K562 (cell line): ENCODE results near the gene SLC25A45. TPM values are rescaled to one million over a fixed set of nuclear protein-coding genes. Genes with fewer than 3 reads are reported as not detected.

Source experiments
- ATAC-seq: fragments of 200-7000 bp; cut with Tn5 transposase; 3 replicates; pipeline ENCODE4 v1.9.1; 2020; ENCODE audit warnings: moderate library complexity
- BruUV-seq: library from RNA; stranded (reverse); fragments of 400-500 nt; replicated peaks from 2 replicates; lab custom pipeline; 2021; lab: Mats Ljungman, UMichigan
- CTCF ChIA-PET: fragments of 300-600 bp; formaldehyde crosslinking; extraction: SDS; loops from one replicate; lab custom pipeline; 2021; ENCODE audit warnings: low intra/inter-chr PET ratio; lab: Yijun Ruan, JAX
- POLR2A ChIA-PET: fragments of 300-600, 350-650 bp; sonication (Branson Sonifier 250); formaldehyde crosslinking; extraction: SDS; loops from one replicate; lab custom pipeline; 2021; ENCODE audit warnings: antibody characterized with exemption, inconsistent platforms; lab: Yijun Ruan, JAX
- DNase-seq, 4 experiments: peaks; one replicate each; pipeline versions ENCODE4 v3.0.0 to v3.0.0-alpha.2; 2011 to 2018; ENCODE audit warnings: low spot score in 3 of 4, mixed read lengths in 3 of 4; ENCODE audit errors: extremely low read depth in 1 of 4
- FAIRE-seq: peaks from 2 replicates; lab custom pipeline; 2011; peaks lifted over from hg19 to GRCh38; lab: Jason Lieb, UNC
- H2AFZ ChIP-seq: 2 replicates; pipeline ENCODE4 v1.6.0; 2011; ENCODE audit warnings: low read depth, low read length, control low read depth, inconsistent platforms
- H3K27ac ChIP-seq: fragments of 200-600 bp; 3 replicates; pipeline ENCODE4 v1.8.0; 2011; ENCODE audit warnings: low read depth, mild to moderate bottlenecking, control low read depth, inconsistent platforms, low read length, moderate library complexity, mixed read lengths; ENCODE audit errors: extremely low read depth
- H3K27me3 ChIP-seq, 2 experiments: fragments of 300-600 bp in 1 of 2; 2 replicates in 1 of 2; 3 replicates in 1 of 2; pipeline versions ENCODE4 v1.6.0 to v1.8.0; 2011; ENCODE audit warnings: inconsistent platforms in 2 of 2, low read length in 2 of 2, mild to moderate bottlenecking in 1 of 2, mixed read lengths in 1 of 2, moderate library complexity in 1 of 2; ENCODE audit not compliant: control insufficient read depth in 2 of 2, insufficient read depth in 2 of 2
- H3K36me3 ChIP-seq: fragments of 300-600 bp; 3 replicates; pipeline ENCODE4 v1.8.0; 2011; ENCODE audit warnings: mild to moderate bottlenecking, low read length, inconsistent platforms; ENCODE audit not compliant: control insufficient read depth, insufficient read depth
- H3K4me1 ChIP-seq, 2 experiments: fragments of 200-600 bp in 1 of 2; replicated peaks in 1 of 2; 2 replicates in 1 of 2; 3 replicates in 1 of 2; pipeline versions ENCODE4 v1.5.1 to v1.8.0; 2011; ENCODE audit warnings: inconsistent platforms in 2 of 2, low read length in 2 of 2, mild to moderate bottlenecking in 1 of 2, mixed read lengths in 1 of 2, moderate library complexity in 1 of 2; ENCODE audit not compliant: control insufficient read depth in 2 of 2, insufficient read depth in 2 of 2
- H3K4me2 ChIP-seq: 2 replicates; pipeline ENCODE4 v1.6.1; 2011; ENCODE audit warnings: low read length, control low read depth, inconsistent platforms, mixed read lengths; ENCODE audit not compliant: insufficient read depth
- H3K4me3 ChIP-seq: fragments of 200-600 bp; sonication (generic), shearing (Covaris generic); 2 replicates; pipeline ENCODE4 v1.5.1; 2016; ENCODE audit warnings: control low read depth, inconsistent platforms
- H3K79me2 ChIP-seq: fragments of 200-600 bp; 3 replicates; pipeline ENCODE4 v1.8.0; 2011; ENCODE audit warnings: low read length, inconsistent platforms; ENCODE audit not compliant: control insufficient read depth, insufficient read depth
- H3K9ac ChIP-seq, 2 experiments: 2 replicates each; pipeline versions ENCODE4 v1.6.0 to v1.6.1; 2011; ENCODE audit warnings: low read depth in 2 of 2, low read length in 2 of 2, control low read depth in 1 of 2, inconsistent platforms in 1 of 2, mild to moderate bottlenecking in 1 of 2, mixed read lengths in 1 of 2; ENCODE audit not compliant: insufficient read depth in 1 of 2
- H3K9me1 ChIP-seq: one replicate; pipeline ENCODE4 v1.6.0; 2011; ENCODE audit warnings: inconsistent platforms, mild to moderate bottlenecking, low read length, moderate library complexity; ENCODE audit not compliant: control insufficient read depth, insufficient read depth
- H3K9me3 ChIP-seq: replicated peaks from 2 replicates; pipeline ENCODE4 v1.5.1; 2011; ENCODE audit warnings: low read depth, low read length, inconsistent platforms; ENCODE audit not compliant: control insufficient read depth, insufficient read depth
- H4K20me1 ChIP-seq: replicated peaks from 2 replicates; pipeline ENCODE4 v1.6.1; 2011; ENCODE audit warnings: low read length, inconsistent platforms, mixed read lengths; ENCODE audit not compliant: control insufficient read depth, insufficient read depth
- CTBP1 ChIP-seq: fragments of 450-650 bp; IDR thresholded peaks from 2 replicates; pipeline ENCODE4 v1.6.1; 2016; ENCODE audit warnings: borderline replicate concordance
- FOXK1 ChIP-seq: sonication (generic); formaldehyde crosslinking; IDR thresholded peaks from 2 replicates; pipeline ENCODE4 v1.8.0; 2022; ENCODE audit warnings: missing genetic modification reagents, mild to moderate bottlenecking, borderline replicate concordance
- MYC ChIP-seq, 2 experiments: fragments of 250-450 bp in 1 of 2; sonication (Bioruptor Pico) in 1 of 2; IDR thresholded peaks; 2 replicates each; pipeline versions ENCODE4 v1.5.1 to v1.6.1; 2012 to 2021; ENCODE audit warnings: low read depth in 2 of 2, borderline replicate concordance in 1 of 2, improper control_type of control experiment in 1 of 2, low read length in 1 of 2, mild to moderate bottlenecking in 1 of 2, moderate library complexity in 1 of 2
- NFIX ChIP-seq: fragments of 250-450 bp; sonication (Bioruptor Pico); IDR thresholded peaks from 2 replicates; pipeline ENCODE4 v1.4.0; 2020; ENCODE audit warnings: low read depth, mild to moderate bottlenecking, moderate library complexity
- RBFOX2 ChIP-seq: fragments of 200-400 bp; formaldehyde crosslinking; IDR thresholded peaks from 2 replicates; pipeline ENCODE4 v1.6.1; 2017; ENCODE audit warnings: low read depth, mild to moderate bottlenecking, low read length, moderate library complexity
- SMARCA4 ChIP-seq: fragments of 450-650 bp; IDR thresholded peaks from 2 replicates; pipeline ENCODE4 v1.6.1; 2016
- SMARCE1 ChIP-seq: fragments of 450-650 bp; IDR thresholded peaks from 2 replicates; pipeline ENCODE4 v1.7.1; 2016; ENCODE audit warnings: mild to moderate bottlenecking
- SPI1 ChIP-seq: IDR thresholded peaks from 2 replicates; pipeline ENCODE4 v1.6.1; 2011; ENCODE audit warnings: low read depth, low read length, control low read depth, borderline replicate concordance
- TAL1 ChIP-seq: fragments of 450-650 bp; IDR thresholded peaks from 2 replicates; pipeline ENCODE4 v1.6.1; 2016; ENCODE audit warnings: mild to moderate bottlenecking
- ZNF408 ChIP-seq: fragments of 250-450 bp; sonication (Bioruptor Pico); IDR thresholded peaks from 2 replicates; pipeline ENCODE4 v1.4.0; 2020; ENCODE audit warnings: low read depth, mild to moderate bottlenecking, moderate library complexity
- WGBS: fragments of 100-300 bp; shearing (Covaris generic); methylation state at CpG from one replicate; pipeline ENCODE4 v1.1.6; 2016; ENCODE audit warnings: low coverage, mixed read lengths; ENCODE audit not compliant: insufficient coverage; ENCODE audit errors: missing lambda C conversion rate; 5-methylcytosine and 5-hydroxymethylcytosine counted together
- in situ Hi-C: fragments of 300-500 bp; cut with MboI; formaldehyde crosslinking; loops from 4 replicates; pipeline ENCODE4 v1.15.0; 2018; ENCODE audit warnings: inconsistent platforms, mixed read lengths
- intact Hi-C: fragments of 100-400 bp; cut with micrococcal nuclease; formaldehyde crosslinking; loops from 2 replicates; pipeline ENCODE4 v1.14.2; 2022
- polyA plus RNA-seq, 8 experiments: library from polyadenylated mRNA; depleted of rRNA in 4 of 8; stranded (reverse) in 5 of 8; unstranded in 3 of 8; fragments of >200 nt; fragmentation: Nextera tagmentation in 2 of 8; fragmentation: Illumina TruSeq in 1 of 8; extraction: Ambion mirVana in 2 of 8; extraction: Trizol in 1 of 8; gene quantifications; 2 replicates each; pipeline versions ENCODE4 v1.2.1 to v1.2.3, GENCODE V29; 2011 to 2014; ENCODE audit warnings: inconsistent platforms in 1 of 8, missing spikeins in 1 of 8
- total RNA-seq, 7 experiments: library from RNA; depleted of rRNA in 6 of 7; stranded (reverse); fragments of >200 nt in 6 of 7; fragmentation: Illumina TruSeq in 2 of 7; extraction: Trizol in 2 of 7; gene quantifications; 2 replicates each; pipeline versions ENCODE4 v1.2.1 to v1.2.3, GENCODE V29; 2011 to 2021; ENCODE audit warnings: low replicate concordance in 1 of 7
- TF ChIP-seq, protein P1 (sequence below): IDR thresholded peaks from 3 replicates; pipeline ENCODE4 v1.6.1; 2011; ENCODE audit warnings: borderline replicate concordance, mild to moderate bottlenecking; ENCODE audit not compliant: insufficient read length, insufficient read depth
- TF ChIP-seq, protein P2 (sequence below), 2 experiments: IDR thresholded peaks; 2 replicates each; pipeline ENCODE4 v1.6.1; 2012; ENCODE audit warnings: improper control_type of control experiment in 2 of 2, low read depth in 2 of 2, low read length in 2 of 2, borderline replicate concordance in 1 of 2
- TF ChIP-seq, protein P3 (sequence below): sonication (generic); formaldehyde crosslinking; IDR thresholded peaks from 2 replicates; pipeline ENCODE4 v1.9.0; 2022; ENCODE audit warnings: mild to moderate bottlenecking, missing genetic modification reagents
- TF ChIP-seq, protein P4 (sequence below): fragments of 450-650 bp; IDR thresholded peaks from 2 replicates; pipeline ENCODE4 v1.6.1; 2017; ENCODE audit warnings: mild to moderate bottlenecking, moderate library complexity

The SLC25A45 gene
- total and polyA plus RNA-seq, 9 of the 15 experiments (the other 6 are each of a cell fraction or from before 2014, with no cell fraction given) = 0.15 to 2.3 (median 0.68) TPM

DNA sequence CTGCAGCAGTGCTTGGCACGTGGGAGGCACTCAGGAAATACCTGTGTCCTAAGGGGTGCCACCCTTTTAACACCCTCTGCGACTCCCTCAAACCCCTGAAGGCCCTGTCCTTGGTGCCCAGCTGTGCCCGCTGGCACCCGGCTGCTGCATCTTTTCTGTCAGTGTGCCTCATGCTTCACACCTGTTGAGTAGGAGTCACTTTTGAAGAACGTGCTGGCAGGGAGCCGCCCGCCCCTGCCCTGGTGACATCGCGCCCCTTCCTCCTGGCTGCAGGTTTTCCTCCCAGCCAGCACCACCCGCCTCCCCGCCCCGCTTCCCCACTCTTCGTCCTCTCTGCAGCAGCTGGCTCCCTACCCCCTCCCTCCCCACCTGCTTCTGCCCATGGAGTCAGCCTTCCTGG lies 21.8 kb upstream of the SLC25A45 start (continued):
- TF ChIP-seq ZNF408 = no peak

DNA sequence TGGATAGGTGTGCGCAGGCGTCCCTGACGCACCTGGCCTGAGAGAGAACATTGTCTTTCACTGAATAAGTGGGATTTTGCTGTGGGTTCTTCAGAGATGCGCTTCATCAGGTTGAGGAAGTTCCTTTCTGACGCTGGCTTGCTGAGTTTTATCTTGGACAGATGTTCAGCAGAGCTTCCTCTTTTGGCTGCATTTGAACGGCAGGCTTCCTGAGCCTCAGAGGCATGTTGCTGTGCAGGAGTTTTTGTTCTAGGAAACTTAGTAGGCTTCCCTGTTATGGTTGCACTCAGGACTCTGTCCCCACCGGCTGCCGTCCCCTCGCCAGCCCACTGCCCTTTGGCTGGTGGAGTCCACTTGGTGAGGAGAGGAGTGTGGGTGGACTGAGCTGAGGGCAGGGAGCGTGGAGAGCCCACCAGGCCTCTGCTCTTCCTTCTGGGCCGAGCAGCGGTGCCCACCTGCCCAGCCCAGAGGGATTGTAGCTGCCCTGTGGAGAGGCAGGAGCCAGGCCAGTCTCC lies 21.2 kb upstream of the SLC25A45 start:
- POLR2A ChIA-PET = interaction anchor here (0.5 to 12.2 kb wide), 13 partner anchors 9 to 1172 kb away, joined by 3 to 185 read pairs (median 5); partner anchors contain the start of genes MALAT1 and NEAT1
- CTCF ChIA-PET = no interaction called here
- WGBS = 48% methylated on average over 11 of the region's 12 CpGs
- peak; percentile 16; the same call in 1 of the 2 replicates for TF ChIP-seq MYC (IDR thresholded peaks at IDR 0.05; ENCODE audit: low read depth, low read length)
- TF ChIP-seq MYC (CRISPR knock-in tag; IDR thresholded peaks at IDR 0.05; ENCODE audit: borderline replicate concordance, low read depth) = no peak
- TF ChIP-seq, protein P1, sequence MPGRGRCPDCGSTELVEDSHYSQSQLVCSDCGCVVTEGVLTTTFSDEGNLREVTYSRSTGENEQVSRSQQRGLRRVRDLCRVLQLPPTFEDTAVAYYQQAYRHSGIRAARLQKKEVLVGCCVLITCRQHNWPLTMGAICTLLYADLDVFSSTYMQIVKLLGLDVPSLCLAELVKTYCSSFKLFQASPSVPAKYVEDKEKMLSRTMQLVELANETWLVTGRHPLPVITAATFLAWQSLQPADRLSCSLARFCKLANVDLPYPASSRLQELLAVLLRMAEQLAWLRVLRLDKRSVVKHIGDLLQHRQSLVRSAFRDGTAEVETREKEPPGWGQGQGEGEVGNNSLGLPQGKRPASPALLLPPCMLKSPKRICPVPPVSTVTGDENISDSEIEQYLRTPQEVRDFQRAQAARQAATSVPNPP = no peak
- TF ChIP-seq RBFOX2 = peak; percentile 25; the same call in 1 of the 2 replicates
- TF ChIP-seq, protein P2, sequence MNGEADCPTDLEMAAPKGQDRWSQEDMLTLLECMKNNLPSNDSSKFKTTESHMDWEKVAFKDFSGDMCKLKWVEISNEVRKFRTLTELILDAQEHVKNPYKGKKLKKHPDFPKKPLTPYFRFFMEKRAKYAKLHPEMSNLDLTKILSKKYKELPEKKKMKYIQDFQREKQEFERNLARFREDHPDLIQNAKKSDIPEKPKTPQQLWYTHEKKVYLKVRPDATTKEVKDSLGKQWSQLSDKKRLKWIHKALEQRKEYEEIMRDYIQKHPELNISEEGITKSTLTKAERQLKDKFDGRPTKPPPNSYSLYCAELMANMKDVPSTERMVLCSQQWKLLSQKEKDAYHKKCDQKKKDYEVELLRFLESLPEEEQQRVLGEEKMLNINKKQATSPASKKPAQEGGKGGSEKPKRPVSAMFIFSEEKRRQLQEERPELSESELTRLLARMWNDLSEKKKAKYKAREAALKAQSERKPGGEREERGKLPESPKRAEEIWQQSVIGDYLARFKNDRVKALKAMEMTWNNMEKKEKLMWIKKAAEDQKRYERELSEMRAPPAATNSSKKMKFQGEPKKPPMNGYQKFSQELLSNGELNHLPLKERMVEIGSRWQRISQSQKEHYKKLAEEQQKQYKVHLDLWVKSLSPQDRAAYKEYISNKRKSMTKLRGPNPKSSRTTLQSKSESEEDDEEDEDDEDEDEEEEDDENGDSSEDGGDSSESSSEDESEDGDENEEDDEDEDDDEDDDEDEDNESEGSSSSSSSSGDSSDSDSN (IDR thresholded peaks at IDR 0.05; ENCODE audit: borderline replicate concordance in 1 of 2, low read depth in 2 of 2, low read length in 2 of 2) = peak in 1 of 2 experiments; percentile 42; a peak in 1 of 4 replicates
- peak; percentile 43; the same call in 1 of the 2 replicates for TF ChIP-seq SMARCE1
- TF ChIP-seq, protein P3, sequence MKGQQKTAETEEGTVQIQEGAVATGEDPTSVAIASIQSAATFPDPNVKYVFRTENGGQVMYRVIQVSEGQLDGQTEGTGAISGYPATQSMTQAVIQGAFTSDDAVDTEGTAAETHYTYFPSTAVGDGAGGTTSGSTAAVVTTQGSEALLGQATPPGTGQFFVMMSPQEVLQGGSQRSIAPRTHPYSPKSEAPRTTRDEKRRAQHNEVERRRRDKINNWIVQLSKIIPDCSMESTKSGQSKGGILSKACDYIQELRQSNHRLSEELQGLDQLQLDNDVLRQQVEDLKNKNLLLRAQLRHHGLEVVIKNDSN = no peak
- TF ChIP-seq TAL1 = peak; percentile 9; the same call in 1 of the 2 replicates
- TF ChIP-seq NFIX = no peak
- peak; percentile 94 for TF ChIP-seq SPI1
- TF ChIP-seq FOXK1 (CRISPR knock-in tag) = 0 out of 2 replicates have a peak, but pooled peaks have one; percentile 32
- TF ChIP-seq SMARCA4 = 0 out of 2 replicates have a peak, but pooled peaks have one; percentile 50
- peak; percentile 59; the same call in 1 of the 2 replicates for TF ChIP-seq CTBP1
- TF ChIP-seq, protein P4, sequence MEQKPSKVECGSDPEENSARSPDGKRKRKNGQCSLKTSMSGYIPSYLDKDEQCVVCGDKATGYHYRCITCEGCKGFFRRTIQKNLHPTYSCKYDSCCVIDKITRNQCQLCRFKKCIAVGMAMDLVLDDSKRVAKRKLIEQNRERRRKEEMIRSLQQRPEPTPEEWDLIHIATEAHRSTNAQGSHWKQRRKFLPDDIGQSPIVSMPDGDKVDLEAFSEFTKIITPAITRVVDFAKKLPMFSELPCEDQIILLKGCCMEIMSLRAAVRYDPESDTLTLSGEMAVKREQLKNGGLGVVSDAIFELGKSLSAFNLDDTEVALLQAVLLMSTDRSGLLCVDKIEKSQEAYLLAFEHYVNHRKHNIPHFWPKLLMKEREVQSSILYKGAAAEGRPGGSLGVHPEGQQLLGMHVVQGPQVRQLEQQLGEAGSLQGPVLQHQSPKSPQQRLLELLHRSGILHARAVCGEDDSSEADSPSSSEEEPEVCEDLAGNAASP = no peak

More for the DNA sequence above, 21.2 kb upstream of the SLC25A45 start:
- in situ Hi-C loops = no loop called here
- Histone ChIP-seq H3K79me2 (no peaks in the 10 kb centered on the region), H3K27ac (peak overlapping the region; percentile 33; the same call in 2 of the 3 replicates), H2AFZ (no peak overlapping the region), H3K4me2 (peak overlapping the region; percentile 9), H4K20me1 (0 out of 2 replicates have a peak, but pooled peaks cover 4% of the 10 kb centered on the region), H3K9ac (peak overlapping the region in 1 of 2 experiments; percentile 75; a peak in 2 of 4 replicates), H3K9me1 (no peaks in the 10 kb centered on the region), H3K27me3 (no peaks in the 10 kb centered on the region), H3K4me3 (no peak overlapping the region), H3K9me3 (no peaks in the 10 kb centered on the region), H3K4me1 (peaks cover 9 to 49% of the 10 kb centered on the region in 2 experiments), H3K36me3 (peaks cover 78% of the 10 kb centered on the region)
- BruUV-seq = no TSS peak
- DNase-seq (peak in 1 of 4 experiments; percentile 57), ATAC-seq (peak; percentile 76), FAIRE-seq (peak; percentile 89)
- intact Hi-C loops = no loop called here
